Measurements from ENCODE around the gene APLN.

Gene APLN
- total RNA-seq = 0 reads per million in 4 donors

- DNase-seq = no peak
Measured at GRCh38 chrX:129654652-129655546, at the start of gene APLN. APLN (minus strand) TSS chrX:129654956; CDS start chrX:129654630, 326 bp downstream.

GRCh38 chrX:129704491-129704890, 49.7 kb upstream of the APLN start:
- DNase-seq = no peak

GRCh38 chrX:129701624-129702069, 46.9 kb upstream of the APLN start:
- no peak for DNase-seq

GRCh38 chrX:129700536-129700935, 45.8 kb upstream of the APLN start:
- DNase-seq = no peak

- no peak for DNase-seq
Measured at GRCh38 chrX:129698150-129698549, 43.4 kb upstream of the APLN start.

- no peak for DNase-seq
Measured at GRCh38 chrX:129697204-129697829, 42.6 kb upstream of the APLN start.

GRCh38 chrX:129696463-129697155, 41.9 kb upstream of the APLN start:
- no peak for DNase-seq

- DNase-seq = no peak
Measured at GRCh38 chrX:129695937-129696336, 41.2 kb upstream of the APLN start.

- DNase-seq = no peak
Measured at GRCh38 chrX:129695535-129695934, 40.8 kb upstream of the APLN start.

GRCh38 chrX:129694805-129695204, 40.0 kb upstream of the APLN start:
- no peak for DNase-seq

- no peak for DNase-seq
Measured at GRCh38 chrX:129693354-129693753, 38.6 kb upstream of the APLN start.

GRCh38 chrX:129690435-129690834, 35.7 kb upstream of the APLN start:
- no peak for DNase-seq

GRCh38 chrX:129689796-129690195, 35.0 kb upstream of the APLN start:
- no peak for DNase-seq

GRCh38 chrX:129688097-129688496, 33.3 kb upstream of the APLN start:
- DNase-seq = no peak

- no peak for DNase-seq
Measured at GRCh38 chrX:129686422-129686948, 31.7 kb upstream of the APLN start.

- no peak for DNase-seq
Measured at GRCh38 chrX:129682979-129683378, 28.2 kb upstream of the APLN start.

- DNase-seq = no peak
Measured at GRCh38 chrX:129679901-129680300, 25.1 kb upstream of the APLN start.

- peak in 2 of 5 donors; percentile 16 to 19 for DNase-seq
Measured at GRCh38 chrX:129678614-129679195, 23.9 kb upstream of the APLN start.

- no peak for DNase-seq
Measured at GRCh38 chrX:129667412-129667811, 12.7 kb upstream of the APLN start.

GRCh38 chrX:129665916-129666644, 11.3 kb upstream of the APLN start:
- no peak for DNase-seq

- no peak for DNase-seq
Measured at GRCh38 chrX:129663171-129663570, 8.4 kb upstream of the APLN start.

GRCh38 chrX:129661369-129661768, 6.6 kb upstream of the APLN start:
- no peak for DNase-seq

Data from T-helper 1 cell (primary cell).